ENCODE measurements around the gene POU4F3. TPM values are rescaled to one million over a fixed set of nuclear protein-coding genes. Genes with fewer than 3 reads are reported as not detected.

The POU4F3 gene
- total RNA-seq, 1 experiment from 2014 or later = 0.15 TPM

- Histone ChIP-seq H4K20me1 (ENCODE audit: insufficient read depth) (no peaks in the 10 kb centered on the region), H3K4me2 (ENCODE audit: low read length) (no peak overlapping the region), H3K27me3 (ENCODE audit: insufficient read depth, low read length) (no peaks in the 10 kb centered on the region), H3K4me3 (replicated peaks in 1 of 2; ENCODE audit: low read depth in 1 of 2, low read length in 2 of 2) (no peak overlapping the region), H3K9me2 (ENCODE audit: insufficient read depth) (no peaks in the 10 kb centered on the region), H3K27ac (ENCODE audit: low read depth, low read length) (no peak overlapping the region), H3K79me2 (ENCODE audit: insufficient read depth, low read length) (no peaks in the 10 kb centered on the region), H3K4me1 (ENCODE audit: control insufficient read depth in 1 of 2, insufficient read depth in 2 of 2, low read length in 2 of 2) (no peaks in the 10 kb centered on the region), H3K36me3 (ENCODE audit: control insufficient read depth in 1 of 2, insufficient read depth in 2 of 2, low read length in 2 of 2) (no peaks in the 10 kb centered on the region), H3K9ac (ENCODE audit: low read length) (no peak overlapping the region), H2AFZ (ENCODE audit: low read depth, low read length, poor library complexity, severe bottlenecking) (no peak overlapping the region), H3K9me3 (ENCODE audit: control insufficient read depth in 1 of 2, insufficient read depth in 1 of 2, low read depth in 1 of 2, low read length in 2 of 2) (no peaks in the 10 kb centered on the region)
- ATAC-seq (no peak), DNase-seq (ENCODE audit: low read depth, low spot score) (no peak)
- ChIA-PET RAD21 (ENCODE audit: low non-redundant PET in 1 of 2, low total read pairs in 2 of 2, uncharacterized antibody in 2 of 2, unreplicated experiment in 2 of 2) (no interaction called here), POLR2A (no interaction called here), CTCF (no interaction called here)
- intact Hi-C loops (cut with micrococcal nuclease) = no loop called here
- TF ChIP-seq SP1 (IDR thresholded peaks at IDR 0.05; ENCODE audit: low read depth) = no peak
- TF ChIP-seq JUND (IDR thresholded peaks at IDR 0.05) = no peak
- no TSS peak for BruUV-seq (replicated peaks)
Observed at GRCh38 chr5:146306838-146307237, 31.8 kb upstream of the POU4F3 start.

- Histone ChIP-seq H3K79me2 (ENCODE audit: insufficient read depth, low read length) (no peaks in the 10 kb centered on the region), H3K4me2 (ENCODE audit: low read length) (no peak overlapping the region), H3K4me1 (ENCODE audit: control insufficient read depth in 1 of 2, insufficient read depth in 2 of 2, low read length in 2 of 2) (no peaks in the 10 kb centered on the region), H3K27me3 (ENCODE audit: insufficient read depth, low read length) (no peaks in the 10 kb centered on the region), H3K36me3 (ENCODE audit: control insufficient read depth in 1 of 2, insufficient read depth in 2 of 2, low read length in 2 of 2) (no peaks in the 10 kb centered on the region), H3K9ac (ENCODE audit: low read length) (no peak overlapping the region), H3K4me3 (replicated peaks in 1 of 2; ENCODE audit: low read depth in 1 of 2, low read length in 2 of 2) (no peak overlapping the region), H3K27ac (ENCODE audit: low read depth, low read length) (no peak overlapping the region), H4K20me1 (ENCODE audit: insufficient read depth) (no peaks in the 10 kb centered on the region; the same call in 1 of the 2 replicates), H2AFZ (ENCODE audit: low read depth, low read length, poor library complexity, severe bottlenecking) (no peak overlapping the region), H3K9me2 (ENCODE audit: insufficient read depth) (no peaks in the 10 kb centered on the region), H3K9me3 (ENCODE audit: control insufficient read depth in 1 of 2, insufficient read depth in 1 of 2, low read depth in 1 of 2, low read length in 2 of 2) (no peaks in the 10 kb centered on the region)
- intact Hi-C loops (cut with micrococcal nuclease) = no loop called here
- RAD21 ChIA-PET (ENCODE audit: low non-redundant PET in 1 of 2, low total read pairs in 2 of 2, uncharacterized antibody in 2 of 2, unreplicated experiment in 2 of 2) = no interaction called here
- ATAC-seq = no peak
- POLR2A ChIA-PET = no interaction called here
- BruUV-seq (replicated peaks) = no TSS peak
- CTCF ChIA-PET = no interaction called here
- no peak for DNase-seq (ENCODE audit: low read depth, low spot score)
- TF ChIP-seq SRF (IDR thresholded peaks at IDR 0.05; ENCODE audit: low read depth) (no peak), ZFX (IDR thresholded peaks at IDR 0.05) (no peak), EZH2 (IDR thresholded peaks at IDR 0.05) (no peak), POLR2AphosphoS5 (IDR thresholded peaks at IDR 0.05; ENCODE audit: low read depth, low read length) (no peak), MAX (IDR thresholded peaks at IDR 0.05) (no peak), RAD21 (IDR thresholded peaks at IDR 0.05; ENCODE audit: low read depth) (no peak), SIN3A (IDR thresholded peaks at IDR 0.05; ENCODE audit: low read depth) (no peak), REST (IDR thresholded peaks at IDR 0.05; ENCODE audit: low read depth) (no peak), JUND (IDR thresholded peaks at IDR 0.05) (no peak), TCF7L2 (IDR thresholded peaks at IDR 0.05; ENCODE audit: borderline replicate concordance, extremely low read depth, insufficient read depth, insufficient read length) (no peak), SP1 (IDR thresholded peaks at IDR 0.05; ENCODE audit: low read depth) (no peak), FOSL1 (IDR thresholded peaks at IDR 0.05; ENCODE audit: low read depth) (no peak), CBX3 (IDR thresholded peaks at IDR 0.05; ENCODE audit: low read depth) (no peak), ZBTB33 (IDR thresholded peaks at IDR 0.05; ENCODE audit: extremely low read depth, insufficient replicate concordance, low read length) (no peak), EZH2phosphoT487 (IDR thresholded peaks at IDR 0.05; ENCODE audit: borderline replicate concordance) (no peak), YY1 (IDR thresholded peaks at IDR 0.05; ENCODE audit: extremely low read depth, insufficient replicate concordance, low read depth, low read length) (no peak), ATF3 (IDR thresholded peaks at IDR 0.05) (no peak)
Observed at GRCh38 chr5:146307796-146308195, 30.8 kb upstream of the POU4F3 start.
